ENCODE data around the gene C2CD3.

DNA sequence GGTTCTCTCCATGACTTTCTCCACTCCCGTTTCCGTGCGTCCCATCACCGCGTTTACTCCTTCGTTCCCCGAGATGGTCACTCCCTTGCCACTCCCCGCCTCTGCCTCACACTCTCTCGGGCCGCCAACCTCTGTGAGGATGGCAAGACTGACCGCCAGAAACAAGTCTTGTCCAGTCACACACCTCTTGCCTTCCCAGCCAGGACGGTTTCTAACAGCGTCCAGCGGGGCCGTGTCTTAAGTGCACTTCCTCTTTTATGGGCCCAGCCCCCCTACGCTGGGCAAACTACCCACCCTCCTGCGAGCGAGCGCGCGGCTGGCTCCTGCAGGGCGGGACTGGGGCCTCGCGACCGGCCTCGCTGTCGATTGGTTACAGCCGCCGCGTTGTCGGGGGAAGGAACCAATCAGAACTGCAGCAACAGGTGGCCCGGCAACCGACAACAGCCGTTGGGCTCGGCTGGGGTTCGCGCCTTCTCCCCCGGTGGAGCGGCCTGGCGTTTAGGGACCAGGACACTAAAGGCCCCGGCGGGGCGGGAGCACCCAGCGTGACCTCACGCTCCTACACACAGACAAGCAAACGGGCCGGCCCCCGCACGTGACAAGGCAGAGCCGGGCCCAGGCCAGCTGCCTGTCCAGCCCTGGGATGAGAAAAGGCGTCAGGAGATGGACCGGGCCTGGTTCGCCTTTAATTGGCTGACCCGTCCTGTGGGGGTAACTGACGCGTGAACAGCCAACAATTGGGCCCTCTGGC, 187.6 kb downstream of the C2CD3 start:
- peak in 2 of 4 donors; percentile 51 to 73 for TF ChIP-seq POLR2A (IDR thresholded peaks at IDR 0.05)
- TF ChIP-seq, protein P1, sequence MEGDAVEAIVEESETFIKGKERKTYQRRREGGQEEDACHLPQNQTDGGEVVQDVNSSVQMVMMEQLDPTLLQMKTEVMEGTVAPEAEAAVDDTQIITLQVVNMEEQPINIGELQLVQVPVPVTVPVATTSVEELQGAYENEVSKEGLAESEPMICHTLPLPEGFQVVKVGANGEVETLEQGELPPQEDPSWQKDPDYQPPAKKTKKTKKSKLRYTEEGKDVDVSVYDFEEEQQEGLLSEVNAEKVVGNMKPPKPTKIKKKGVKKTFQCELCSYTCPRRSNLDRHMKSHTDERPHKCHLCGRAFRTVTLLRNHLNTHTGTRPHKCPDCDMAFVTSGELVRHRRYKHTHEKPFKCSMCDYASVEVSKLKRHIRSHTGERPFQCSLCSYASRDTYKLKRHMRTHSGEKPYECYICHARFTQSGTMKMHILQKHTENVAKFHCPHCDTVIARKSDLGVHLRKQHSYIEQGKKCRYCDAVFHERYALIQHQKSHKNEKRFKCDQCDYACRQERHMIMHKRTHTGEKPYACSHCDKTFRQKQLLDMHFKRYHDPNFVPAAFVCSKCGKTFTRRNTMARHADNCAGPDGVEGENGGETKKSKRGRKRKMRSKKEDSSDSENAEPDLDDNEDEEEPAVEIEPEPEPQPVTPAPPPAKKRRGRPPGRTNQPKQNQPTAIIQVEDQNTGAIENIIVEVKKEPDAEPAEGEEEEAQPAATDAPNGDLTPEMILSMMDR (IDR thresholded peaks at IDR 0.05), result no peak

Measured in esophagus squamous epithelium (tissue), 4 donors.